Lower lobe of right lung (tissue), 2 donors: Measurements from ENCODE around the gene ADIPOR2. TPM values are rescaled to one million over a fixed set of nuclear protein-coding genes. Genes with fewer than 3 reads are reported as not detected.

Source experiments
- ATAC-seq, 2 donors: fragments of 200-7000 bp; cut with Tn5 transposase; one replicate each; pipeline ENCODE4 v1.9.1; 2020 to 2022; ENCODE audit warnings: mild to moderate bottlenecking in 2 of 2, moderate library complexity in 2 of 2
- DNase-seq: peaks from one replicate; pipeline ENCODE4 v3.0.0-alpha.2; 2020
- H3K27ac ChIP-seq: fragments of 200-600 bp; one replicate; pipeline ENCODE4 v1.8.0; 2022
- H3K27me3 ChIP-seq: fragments of 200-600 bp; one replicate; pipeline ENCODE4 v1.8.0; 2022; ENCODE audit warnings: low read depth
- H3K36me3 ChIP-seq: fragments of 200-600 bp; one replicate; pipeline ENCODE4 v1.8.0; 2022; ENCODE audit warnings: mild to moderate bottlenecking
- H3K4me1 ChIP-seq: fragments of 200-600 bp; one replicate; pipeline ENCODE4 v1.8.0; 2022
- H3K4me3 ChIP-seq: fragments of 200-600 bp; one replicate; pipeline ENCODE4 v1.8.0; 2022; ENCODE audit warnings: mild to moderate bottlenecking
- H3K9me3 ChIP-seq: fragments of 200-600 bp; one replicate; pipeline ENCODE4 v1.8.0; 2022
- intact Hi-C: fragments of 100-400 bp; cut with DNase I; formaldehyde crosslinking; loops from one replicate; pipeline ENCODE4 v1.11.0; 2022
- total RNA-seq: library from RNA; stranded (reverse); fragmentation: NEBNext Ultra II Directional; extraction: Animal tissue kit (Norgen Biotek cat#: 25700); gene quantifications from one replicate; pipeline ENCODE4 v1.2.1, GENCODE V29; 2021
- TF ChIP-seq, protein P1 (sequence below): fragments of 200-600 bp; IDR thresholded peaks from one replicate; pipeline ENCODE4 v1.8.0; 2022; ENCODE audit warnings: antibody characterized with exemption, mild to moderate bottlenecking
- donor health status: DM: no; HTN: yes; CAD: no; lungs with severe emphysema.

ADIPOR2 gene
- total RNA-seq, 1 donor from 2014 or later: 83.8 TPM

DNA sequence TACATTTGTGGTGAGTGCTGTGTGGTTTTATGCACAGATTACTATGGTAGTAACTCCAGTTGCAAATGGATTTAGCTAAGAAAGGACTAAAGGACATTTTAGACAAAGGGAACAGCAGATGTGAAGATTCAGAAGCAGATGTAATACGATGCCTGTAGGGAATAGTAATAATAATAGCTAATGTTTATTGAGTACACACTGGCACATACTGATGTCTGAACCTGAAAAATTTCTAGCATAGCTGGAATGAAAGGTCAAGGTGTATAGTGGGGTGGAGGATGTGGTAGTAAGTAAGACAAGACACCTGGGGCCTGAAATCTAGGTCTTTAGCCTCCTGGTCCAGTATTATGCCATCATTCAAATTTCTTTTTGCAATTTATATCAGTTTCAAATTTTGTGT lies 75.2 kb downstream of the ADIPOR2 start:
- H3K4me3 ChIP-seq: no peak overlapping the region
- intact Hi-C loops: no loop called here

DNA sequence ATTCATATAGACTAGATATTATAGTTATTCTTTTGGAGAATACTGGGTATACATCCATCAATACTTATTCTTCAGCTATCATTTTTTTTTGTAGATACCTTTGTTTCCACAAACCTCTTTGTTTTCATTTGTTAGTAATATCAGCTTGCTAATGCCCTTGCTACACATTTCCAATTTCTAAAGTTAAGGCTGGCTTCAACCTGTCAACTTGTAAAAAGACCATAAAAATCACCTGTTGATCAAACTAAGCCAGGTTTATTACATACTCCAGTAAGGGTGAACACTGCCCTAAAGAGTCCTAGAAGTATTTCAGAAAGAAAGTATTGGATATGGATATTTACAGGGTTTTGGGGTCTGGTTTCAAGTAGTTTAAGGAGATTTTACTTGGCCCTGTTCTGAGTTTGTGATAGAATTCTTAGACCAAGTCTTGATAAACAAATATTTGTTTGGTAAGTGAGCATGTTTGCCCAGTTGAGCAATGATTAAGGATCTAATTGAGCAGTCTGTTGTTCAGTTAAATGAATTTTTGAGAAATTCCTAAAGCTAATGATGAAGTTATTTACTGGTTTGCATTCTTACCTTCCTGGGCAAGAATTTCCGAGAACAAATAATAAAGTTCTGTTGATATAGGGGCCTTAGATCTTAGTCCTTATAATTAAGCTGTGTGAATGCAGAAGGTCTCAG lies 76.7 kb downstream of the ADIPOR2 start:
- DNase-seq (no peak), ATAC-seq (no peak)
- TF ChIP-seq, protein P1, sequence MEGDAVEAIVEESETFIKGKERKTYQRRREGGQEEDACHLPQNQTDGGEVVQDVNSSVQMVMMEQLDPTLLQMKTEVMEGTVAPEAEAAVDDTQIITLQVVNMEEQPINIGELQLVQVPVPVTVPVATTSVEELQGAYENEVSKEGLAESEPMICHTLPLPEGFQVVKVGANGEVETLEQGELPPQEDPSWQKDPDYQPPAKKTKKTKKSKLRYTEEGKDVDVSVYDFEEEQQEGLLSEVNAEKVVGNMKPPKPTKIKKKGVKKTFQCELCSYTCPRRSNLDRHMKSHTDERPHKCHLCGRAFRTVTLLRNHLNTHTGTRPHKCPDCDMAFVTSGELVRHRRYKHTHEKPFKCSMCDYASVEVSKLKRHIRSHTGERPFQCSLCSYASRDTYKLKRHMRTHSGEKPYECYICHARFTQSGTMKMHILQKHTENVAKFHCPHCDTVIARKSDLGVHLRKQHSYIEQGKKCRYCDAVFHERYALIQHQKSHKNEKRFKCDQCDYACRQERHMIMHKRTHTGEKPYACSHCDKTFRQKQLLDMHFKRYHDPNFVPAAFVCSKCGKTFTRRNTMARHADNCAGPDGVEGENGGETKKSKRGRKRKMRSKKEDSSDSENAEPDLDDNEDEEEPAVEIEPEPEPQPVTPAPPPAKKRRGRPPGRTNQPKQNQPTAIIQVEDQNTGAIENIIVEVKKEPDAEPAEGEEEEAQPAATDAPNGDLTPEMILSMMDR: no peak
- Histone ChIP-seq H3K9me3 (no peaks in the 10 kb centered on the region), H3K27ac (no peak overlapping the region), H3K27me3 (no peaks in the 10 kb centered on the region), H3K4me1 (no peaks in the 10 kb centered on the region), H3K36me3 (peaks cover 8% of the 10 kb centered on the region), H3K4me3 (no peak overlapping the region)
- intact Hi-C loops: no loop called here

More for the DNA sequence above, 75.2 kb downstream of the ADIPOR2 start:
- Histone ChIP-seq H3K4me1 (peaks cover 5% of the 10 kb centered on the region), H3K9me3 (no peaks in the 10 kb centered on the region), H3K27ac (no peak overlapping the region), H3K27me3 (no peaks in the 10 kb centered on the region), H3K36me3 (peaks cover 8% of the 10 kb centered on the region)
- TF ChIP-seq, protein P1: no peak
- DNase-seq (no peak), ATAC-seq (no peak)

DNA sequence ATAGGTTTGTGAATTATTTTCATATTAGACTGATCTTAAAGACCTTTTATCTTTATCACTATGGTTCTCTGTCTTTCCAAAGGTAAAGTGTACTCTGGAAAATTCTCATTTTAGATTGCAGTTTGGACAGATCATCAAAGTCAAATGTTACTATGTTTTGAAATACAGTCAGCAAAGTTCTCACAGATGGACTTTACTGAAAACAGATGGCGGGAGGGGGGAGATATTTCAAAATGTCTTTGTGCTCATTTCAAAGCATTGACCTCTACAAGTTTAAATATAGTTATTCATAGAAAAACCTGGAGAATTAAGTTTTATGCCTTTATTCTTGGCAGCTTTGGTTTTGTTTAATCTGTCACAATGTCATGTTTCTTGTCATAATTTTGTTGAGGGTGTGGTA lies 77.7 kb downstream of the ADIPOR2 start:
- Histone ChIP-seq H3K4me1 (no peaks in the 10 kb centered on the region), H3K36me3 (peaks cover 18% of the 10 kb centered on the region), H3K27ac (no peak overlapping the region), H3K27me3 (no peaks in the 10 kb centered on the region), H3K9me3 (no peaks in the 10 kb centered on the region), H3K4me3 (no peak overlapping the region)
- TF ChIP-seq, protein P1: no peak
- no peak for DNase-seq
- intact Hi-C loops: no loop called here
- ATAC-seq: no peak

DNA sequence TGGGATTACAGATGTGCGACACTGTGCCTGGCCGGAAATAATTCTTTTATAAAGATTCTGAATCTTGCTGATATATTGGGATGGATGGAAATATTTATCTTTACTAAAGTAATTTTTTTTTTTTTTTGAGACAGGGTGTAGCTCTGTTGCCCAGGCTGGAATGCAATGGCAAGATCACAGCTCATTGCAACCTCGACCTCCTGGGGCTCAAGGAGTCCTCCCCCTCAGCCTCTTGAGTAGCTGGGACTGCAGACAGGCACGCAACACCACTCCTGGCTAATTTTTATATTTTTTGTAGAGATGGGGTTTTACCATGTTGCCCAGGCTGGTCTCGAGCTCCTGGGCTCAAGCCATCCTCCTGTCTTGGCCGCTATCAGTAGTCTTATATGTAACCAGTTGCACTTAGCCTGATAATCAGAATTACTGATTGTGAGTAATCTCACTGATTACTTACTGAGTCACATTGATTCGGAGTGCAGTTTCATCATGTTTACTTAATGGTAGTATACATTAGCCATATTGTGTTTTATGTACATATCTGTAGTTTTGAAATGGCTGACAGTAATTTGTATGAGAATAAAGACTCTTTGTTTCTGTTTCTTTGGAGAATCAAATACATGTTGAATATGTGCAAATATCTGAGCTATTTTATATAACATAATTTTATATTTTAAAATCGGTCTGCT lies 79.1 kb downstream of the ADIPOR2 start:
- Histone ChIP-seq H3K4me3 (no peak overlapping the region), H3K27me3 (no peaks in the 10 kb centered on the region), H3K36me3 (peaks cover 28% of the 10 kb centered on the region), H3K4me1 (no peaks in the 10 kb centered on the region), H3K9me3 (no peaks in the 10 kb centered on the region), H3K27ac (no peak overlapping the region)
- intact Hi-C loops: no loop called here
- TF ChIP-seq, protein P1: no peak
- no peak for ATAC-seq
- DNase-seq: no peak

DNA sequence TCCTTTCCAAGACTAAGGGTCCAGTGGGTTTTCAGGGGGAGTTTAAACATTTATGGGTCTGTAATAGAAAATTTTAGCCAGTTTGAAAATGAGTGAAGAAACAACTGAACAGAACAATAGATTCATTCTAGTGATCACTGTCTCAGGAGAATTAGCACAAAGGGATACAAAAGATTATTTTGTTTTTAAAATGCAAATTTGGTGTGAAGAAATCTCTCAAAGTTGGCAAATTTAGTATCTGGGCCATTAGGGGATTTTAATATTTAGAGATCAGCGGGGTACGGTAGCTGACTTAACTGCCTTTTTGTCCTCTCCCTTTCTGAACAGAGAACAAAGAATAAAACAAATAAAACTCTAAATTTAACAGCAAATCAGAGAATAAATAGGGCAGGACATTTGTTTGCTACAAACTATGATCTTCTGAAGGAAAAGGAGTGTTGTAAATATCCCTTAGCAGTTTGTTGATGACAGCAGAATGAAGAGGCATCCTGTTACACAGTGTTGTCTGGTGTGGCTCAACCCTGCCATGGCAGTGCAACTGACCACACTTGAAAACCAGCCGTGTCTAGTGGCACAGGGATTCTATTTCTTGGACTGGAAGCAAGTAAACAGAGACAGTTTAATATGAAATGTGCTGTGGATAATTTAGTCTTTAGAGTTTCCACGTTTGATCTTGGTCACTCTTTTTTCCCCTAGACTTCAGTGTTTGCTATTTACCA lies 83.2 kb downstream of the ADIPOR2 start:
- Histone ChIP-seq H3K4me3 (no peak overlapping the region), H3K9me3 (no peaks in the 10 kb centered on the region), H3K27ac (no peak overlapping the region), H3K4me1 (peaks cover 1% of the 10 kb centered on the region), H3K36me3 (peaks cover 31% of the 10 kb centered on the region), H3K27me3 (no peaks in the 10 kb centered on the region)
- DNase-seq (no peak), ATAC-seq (no peak)
- TF ChIP-seq, protein P1: no peak
- intact Hi-C loops: no loop called here
